Liver (tissue), 9 donors: Measurements from ENCODE around the gene NFRKB. TPM values are rescaled to one million over a fixed set of nuclear protein-coding genes. Genes with fewer than 3 reads are reported as not detected.

Experiments
- DNase-seq: peaks from one replicate; pipeline ENCODE4 v3.0.0-alpha.2; 2017; ENCODE audit warnings: low spot score
- H3K27ac ChIP-seq, 2 donors: one replicate each; pipeline ENCODE4 v1.7.0; 2013; ENCODE audit warnings: inconsistent platforms in 2 of 2, low read length in 2 of 2, control low read depth in 1 of 2, low read depth in 1 of 2, mild to moderate bottlenecking in 1 of 2
- H3K27me3 ChIP-seq, 4 donors: one replicate each; pipeline versions ENCODE4 v1.6.1 to v1.7.0; 2013; ENCODE audit warnings: low read length in 3 of 4, inconsistent platforms in 1 of 4, mild to moderate bottlenecking in 1 of 4, moderate library complexity in 1 of 4; ENCODE audit not compliant: control insufficient read depth in 4 of 4, insufficient read depth in 4 of 4
- H3K36me3 ChIP-seq, 4 donors: one replicate each; pipeline versions ENCODE4 v1.6.1 to v1.7.0; 2013; ENCODE audit warnings: low read length in 3 of 4, mild to moderate bottlenecking in 3 of 4, low read depth in 1 of 4, moderate library complexity in 1 of 4; ENCODE audit not compliant: control insufficient read depth in 4 of 4, insufficient read depth in 3 of 4
- H3K4me1 ChIP-seq, 4 donors: one replicate each; pipeline versions ENCODE4 v1.6.1 to v1.7.0; 2013; ENCODE audit warnings: low read length in 3 of 4, mild to moderate bottlenecking in 3 of 4, moderate library complexity in 1 of 4; ENCODE audit not compliant: control insufficient read depth in 4 of 4, insufficient read depth in 4 of 4
- H3K4me3 ChIP-seq, 3 donors: one replicate each; pipeline versions ENCODE4 v1.6.1 to v1.7.0; 2013; ENCODE audit warnings: low read length in 3 of 3, control low read depth in 1 of 3, low read depth in 1 of 3, mild to moderate bottlenecking in 1 of 3
- H3K9ac ChIP-seq, 2 donors: one replicate each; pipeline ENCODE4 v1.7.0; 2013; ENCODE audit warnings: low read length in 2 of 2, mild to moderate bottlenecking in 2 of 2, moderate library complexity in 2 of 2, control low read depth in 1 of 2, low read depth in 1 of 2
- H3K9me3 ChIP-seq, 4 donors: one replicate each; pipeline versions ENCODE4 v1.6.1 to v1.7.0; 2013; ENCODE audit warnings: low read length in 3 of 4; ENCODE audit not compliant: control insufficient read depth in 4 of 4
- EGR1 ChIP-seq, 2 donors: IDR thresholded peaks; 2 replicates each; pipeline ENCODE4 v1.6.1; 2016 to 2018; ENCODE audit warnings: antibody characterized with exemption in 2 of 2, low read depth in 2 of 2
- FOXA1 ChIP-seq: IDR thresholded peaks from 2 replicates; pipeline ENCODE4 v1.6.1; 2016; ENCODE audit warnings: antibody characterized with exemption
- FOXA2 ChIP-seq: IDR thresholded peaks from 2 replicates; pipeline ENCODE4 v1.6.1; 2016; ENCODE audit warnings: antibody characterized with exemption
- GABPA ChIP-seq, 2 donors: IDR thresholded peaks in 1 of 2; conservative IDR thresholded peaks in 1 of 2; 2 replicates each; pipeline ENCODE4 v1.6.1; 2016; ENCODE audit warnings: antibody characterized with exemption in 2 of 2, mild to moderate bottlenecking in 1 of 2, moderate library complexity in 1 of 2
- HNF4A ChIP-seq, 2 donors: conservative IDR thresholded peaks; 2 replicates each; pipeline ENCODE4 v1.6.1; 2016; ENCODE audit warnings: antibody characterized with exemption in 2 of 2, mild to moderate bottlenecking in 2 of 2
- JUND ChIP-seq, 2 donors: IDR thresholded peaks; 2 replicates each; pipeline ENCODE4 v1.6.1; 2016; ENCODE audit warnings: antibody characterized with exemption in 2 of 2
- NR2F2 ChIP-seq: IDR thresholded peaks from 2 replicates; pipeline ENCODE4 v1.6.1; 2016; ENCODE audit warnings: antibody characterized with exemption
- RAD21 ChIP-seq, 2 donors: IDR thresholded peaks; 2 replicates each; pipeline ENCODE4 v1.6.1; 2016; ENCODE audit warnings: antibody characterized with exemption in 2 of 2, mild to moderate bottlenecking in 2 of 2
- RXRA ChIP-seq, 2 donors: IDR thresholded peaks; 2 replicates each; pipeline ENCODE4 v1.6.1; 2017 to 2018; ENCODE audit warnings: antibody characterized with exemption in 2 of 2, mild to moderate bottlenecking in 1 of 2
- SP1 ChIP-seq: IDR thresholded peaks from 2 replicates; pipeline ENCODE4 v1.6.1; 2018; ENCODE audit warnings: antibody characterized with exemption, mild to moderate bottlenecking
- TAF1 ChIP-seq: conservative IDR thresholded peaks from 2 replicates; pipeline ENCODE4 v1.6.1; 2016; ENCODE audit warnings: antibody characterized with exemption, mild to moderate bottlenecking
- YY1 ChIP-seq: IDR thresholded peaks from 2 replicates; pipeline ENCODE4 v1.6.1; 2016; ENCODE audit warnings: antibody characterized with exemption, mild to moderate bottlenecking
- WGBS: extraction: QIAGEN DNeasy Blood & Tissue Kit; methylation state at CpG from one replicate; pipeline ENCODE4 v1.1.7; 2013; 5-methylcytosine and 5-hydroxymethylcytosine counted together
- polyA plus RNA-seq, 2 donors: library from polyadenylated mRNA; stranded (reverse) in 1 of 2; unstranded in 1 of 2; fragments of 200-250 nt in 1 of 2; fragments of >200 nt in 1 of 2; fragmentation: Nextera tagmentation in 1 of 2; extraction: Ambion mirVana in 1 of 2; gene quantifications; one replicate each; pipeline versions ENCODE4 v1.2.1 to v1.2.3, GENCODE V29; 2013 to 2015
- total RNA-seq, 2 donors: library from RNA; depleted of rRNA; stranded (reverse); fragments of >200 nt; gene quantifications; one replicate each; pipeline ENCODE4 v1.2.3, GENCODE V29; 2014
- TF ChIP-seq, protein P1 (sequence below): IDR thresholded peaks from 2 replicates; pipeline ENCODE4 v1.6.1; 2016; ENCODE audit warnings: antibody characterized with exemption
- TF ChIP-seq, protein P2 (sequence below): IDR thresholded peaks from 2 replicates; pipeline ENCODE4 v1.6.1; 2016; ENCODE audit warnings: antibody characterized with exemption
- TF ChIP-seq, protein P3 (sequence below): fragments of 150-350 bp; IDR thresholded peaks from 2 replicates; pipeline ENCODE4 v1.5.1; 2017; ENCODE audit warnings: improper control_type of control experiment, low read depth, low read length; ENCODE audit not compliant: missing input control
- TF ChIP-seq, protein P4 (sequence below): IDR thresholded peaks from 2 replicates; pipeline ENCODE4 v1.6.1; 2016; ENCODE audit warnings: antibody characterized with exemption
- TF ChIP-seq, protein P5 (sequence below): IDR thresholded peaks from 2 replicates; pipeline ENCODE4 v1.6.1; 2016; ENCODE audit warnings: antibody characterized with exemption, mild to moderate bottlenecking
- donor health status: healthy.
- donor health status: healthy.
- donor health status: healthy.
- donor health status: healthy.
- donor health status: healthy.

Gene NFRKB
- total and polyA plus RNA-seq, 4 donors, result 5.2 to 20.1 (median 8.9) TPM

DNA sequence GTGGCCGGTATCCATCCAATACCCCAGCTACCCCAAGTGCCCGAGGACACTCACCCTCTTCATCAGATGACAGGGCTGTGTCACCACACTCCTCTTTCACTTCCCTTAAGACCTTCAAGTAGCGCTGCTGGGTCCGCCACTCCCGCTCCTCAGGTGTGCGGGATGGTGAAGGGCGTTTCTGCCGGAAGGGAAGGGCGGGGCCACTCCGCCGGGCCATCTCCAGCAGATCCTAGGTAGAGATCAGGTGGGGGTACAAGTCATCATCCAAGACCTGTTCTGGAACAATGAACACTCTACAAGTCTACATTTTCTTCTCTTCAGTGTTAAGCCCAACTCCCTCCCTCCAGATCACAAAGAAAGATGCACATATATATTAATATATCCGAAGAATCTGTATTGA, 10.0 kb downstream of the NFRKB start:
- H3K27ac ChIP-seq, result no peak overlapping the region
- no peaks in the 10 kb centered on the region for H3K9me3 ChIP-seq
- TF ChIP-seq FOXA2, result no peak
- no peak for TF ChIP-seq RAD21 (IDR thresholded peaks at IDR 0.05)
- no peak for TF ChIP-seq TAF1
- TF ChIP-seq, protein P1, sequence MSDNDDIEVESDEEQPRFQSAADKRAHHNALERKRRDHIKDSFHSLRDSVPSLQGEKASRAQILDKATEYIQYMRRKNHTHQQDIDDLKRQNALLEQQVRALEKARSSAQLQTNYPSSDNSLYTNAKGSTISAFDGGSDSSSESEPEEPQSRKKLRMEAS, result no peak
- no peak for TF ChIP-seq YY1
- TF ChIP-seq GABPA (IDR thresholded peaks at IDR 0.05 in 1 of 2, conservative IDR thresholded peaks at IDR 0.05 in 1 of 2), result no peak
- no peak for TF ChIP-seq FOXA1
- no peak for TF ChIP-seq HNF4A (conservative IDR thresholded peaks at IDR 0.05)
- no peak for TF ChIP-seq SP1
- no peak for TF ChIP-seq RXRA (IDR thresholded peaks at IDR 0.05)
- TF ChIP-seq, protein P2, sequence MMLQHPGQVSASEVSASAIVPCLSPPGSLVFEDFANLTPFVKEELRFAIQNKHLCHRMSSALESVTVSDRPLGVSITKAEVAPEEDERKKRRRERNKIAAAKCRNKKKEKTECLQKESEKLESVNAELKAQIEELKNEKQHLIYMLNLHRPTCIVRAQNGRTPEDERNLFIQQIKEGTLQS, result no peak
- TF ChIP-seq, protein P3, sequence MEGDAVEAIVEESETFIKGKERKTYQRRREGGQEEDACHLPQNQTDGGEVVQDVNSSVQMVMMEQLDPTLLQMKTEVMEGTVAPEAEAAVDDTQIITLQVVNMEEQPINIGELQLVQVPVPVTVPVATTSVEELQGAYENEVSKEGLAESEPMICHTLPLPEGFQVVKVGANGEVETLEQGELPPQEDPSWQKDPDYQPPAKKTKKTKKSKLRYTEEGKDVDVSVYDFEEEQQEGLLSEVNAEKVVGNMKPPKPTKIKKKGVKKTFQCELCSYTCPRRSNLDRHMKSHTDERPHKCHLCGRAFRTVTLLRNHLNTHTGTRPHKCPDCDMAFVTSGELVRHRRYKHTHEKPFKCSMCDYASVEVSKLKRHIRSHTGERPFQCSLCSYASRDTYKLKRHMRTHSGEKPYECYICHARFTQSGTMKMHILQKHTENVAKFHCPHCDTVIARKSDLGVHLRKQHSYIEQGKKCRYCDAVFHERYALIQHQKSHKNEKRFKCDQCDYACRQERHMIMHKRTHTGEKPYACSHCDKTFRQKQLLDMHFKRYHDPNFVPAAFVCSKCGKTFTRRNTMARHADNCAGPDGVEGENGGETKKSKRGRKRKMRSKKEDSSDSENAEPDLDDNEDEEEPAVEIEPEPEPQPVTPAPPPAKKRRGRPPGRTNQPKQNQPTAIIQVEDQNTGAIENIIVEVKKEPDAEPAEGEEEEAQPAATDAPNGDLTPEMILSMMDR, result no peak
- no peak for TF ChIP-seq JUND (IDR thresholded peaks at IDR 0.05)
- TF ChIP-seq, protein P4, sequence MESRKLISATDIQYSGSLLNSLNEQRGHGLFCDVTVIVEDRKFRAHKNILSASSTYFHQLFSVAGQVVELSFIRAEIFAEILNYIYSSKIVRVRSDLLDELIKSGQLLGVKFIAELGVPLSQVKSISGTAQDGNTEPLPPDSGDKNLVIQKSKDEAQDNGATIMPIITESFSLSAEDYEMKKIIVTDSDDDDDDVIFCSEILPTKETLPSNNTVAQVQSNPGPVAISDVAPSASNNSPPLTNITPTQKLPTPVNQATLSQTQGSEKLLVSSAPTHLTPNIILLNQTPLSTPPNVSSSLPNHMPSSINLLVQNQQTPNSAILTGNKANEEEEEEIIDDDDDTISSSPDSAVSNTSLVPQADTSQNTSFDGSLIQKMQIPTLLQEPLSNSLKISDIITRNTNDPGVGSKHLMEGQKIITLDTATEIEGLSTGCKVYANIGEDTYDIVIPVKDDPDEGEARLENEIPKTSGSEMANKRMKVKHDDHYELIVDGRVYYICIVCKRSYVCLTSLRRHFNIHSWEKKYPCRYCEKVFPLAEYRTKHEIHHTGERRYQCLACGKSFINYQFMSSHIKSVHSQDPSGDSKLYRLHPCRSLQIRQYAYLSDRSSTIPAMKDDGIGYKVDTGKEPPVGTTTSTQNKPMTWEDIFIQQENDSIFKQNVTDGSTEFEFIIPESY, result no peak
- TF ChIP-seq, protein P5, sequence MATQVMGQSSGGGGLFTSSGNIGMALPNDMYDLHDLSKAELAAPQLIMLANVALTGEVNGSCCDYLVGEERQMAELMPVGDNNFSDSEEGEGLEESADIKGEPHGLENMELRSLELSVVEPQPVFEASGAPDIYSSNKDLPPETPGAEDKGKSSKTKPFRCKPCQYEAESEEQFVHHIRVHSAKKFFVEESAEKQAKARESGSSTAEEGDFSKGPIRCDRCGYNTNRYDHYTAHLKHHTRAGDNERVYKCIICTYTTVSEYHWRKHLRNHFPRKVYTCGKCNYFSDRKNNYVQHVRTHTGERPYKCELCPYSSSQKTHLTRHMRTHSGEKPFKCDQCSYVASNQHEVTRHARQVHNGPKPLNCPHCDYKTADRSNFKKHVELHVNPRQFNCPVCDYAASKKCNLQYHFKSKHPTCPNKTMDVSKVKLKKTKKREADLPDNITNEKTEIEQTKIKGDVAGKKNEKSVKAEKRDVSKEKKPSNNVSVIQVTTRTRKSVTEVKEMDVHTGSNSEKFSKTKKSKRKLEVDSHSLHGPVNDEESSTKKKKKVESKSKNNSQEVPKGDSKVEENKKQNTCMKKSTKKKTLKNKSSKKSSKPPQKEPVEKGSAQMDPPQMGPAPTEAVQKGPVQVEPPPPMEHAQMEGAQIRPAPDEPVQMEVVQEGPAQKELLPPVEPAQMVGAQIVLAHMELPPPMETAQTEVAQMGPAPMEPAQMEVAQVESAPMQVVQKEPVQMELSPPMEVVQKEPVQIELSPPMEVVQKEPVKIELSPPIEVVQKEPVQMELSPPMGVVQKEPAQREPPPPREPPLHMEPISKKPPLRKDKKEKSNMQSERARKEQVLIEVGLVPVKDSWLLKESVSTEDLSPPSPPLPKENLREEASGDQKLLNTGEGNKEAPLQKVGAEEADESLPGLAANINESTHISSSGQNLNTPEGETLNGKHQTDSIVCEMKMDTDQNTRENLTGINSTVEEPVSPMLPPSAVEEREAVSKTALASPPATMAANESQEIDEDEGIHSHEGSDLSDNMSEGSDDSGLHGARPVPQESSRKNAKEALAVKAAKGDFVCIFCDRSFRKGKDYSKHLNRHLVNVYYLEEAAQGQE, result no peak
- TF ChIP-seq EGR1 (IDR thresholded peaks at IDR 0.05; ENCODE audit: low read depth in 2 of 2), result no peak
- no peak for TF ChIP-seq NR2F2
- H3K4me3 ChIP-seq, result no peak overlapping the region
- H3K27me3 ChIP-seq, result no peaks in the 10 kb centered on the region
- no peaks in the 10 kb centered on the region for H3K4me1 ChIP-seq
- H3K9ac ChIP-seq, result no peak overlapping the region
- peaks cover 7 to 89% (median 76%) of the 10 kb centered on the region in 4 donors for H3K36me3 ChIP-seq
- 97% methylated on average over 12 of the region's 12 CpGs for WGBS
- DNase-seq, result no peak

DNA sequence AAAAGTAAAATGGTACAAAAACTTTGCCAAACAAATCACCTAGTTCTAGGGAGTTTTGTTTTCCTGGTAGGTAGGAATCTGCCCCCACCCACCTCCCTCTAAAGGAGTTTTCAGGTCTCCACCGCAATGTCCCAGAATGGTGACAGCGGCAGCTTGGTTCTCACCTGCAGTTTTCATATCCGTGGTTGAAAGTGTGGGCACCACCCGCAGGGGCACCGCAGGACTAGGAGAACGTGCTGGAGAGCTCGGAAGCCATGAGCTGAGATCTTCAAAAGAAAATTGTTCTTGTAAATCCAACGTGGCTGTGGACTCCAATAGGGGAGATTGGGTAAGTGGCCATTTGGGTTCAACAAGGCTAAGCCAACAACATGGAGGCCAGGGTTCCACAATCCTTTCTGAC, 10.8 kb downstream of the NFRKB start:
- Histone ChIP-seq H3K4me3 (no peak overlapping the region), H3K9me3 (no peaks in the 10 kb centered on the region), H3K36me3 (peaks cover 7 to 88% (median 80%) of the 10 kb centered on the region in 4 donors), H3K27me3 (no peaks in the 10 kb centered on the region), H3K9ac (no peak overlapping the region), H3K27ac (no peak overlapping the region), H3K4me1 (no peaks in the 10 kb centered on the region)
- WGBS, result 94% methylated on average over 8 of the region's 8 CpGs
- DNase-seq, result no peak
- TF ChIP-seq GABPA (IDR thresholded peaks at IDR 0.05 in 1 of 2, conservative IDR thresholded peaks at IDR 0.05 in 1 of 2) (no peak), FOXA1 (no peak)
